ENCODE measurements around the gene SERAC1. TPM values are rescaled to one million over a fixed set of nuclear protein-coding genes. Genes with fewer than 3 reads are reported as not detected.
A peak's percentile ranks its signal among the peaks of the same experiment; 100 is the strongest.

SERAC1 gene
- total and polyA plus RNA-seq, 2 of the 4 experiments (the other 2 are of a cell fraction) = 7.7 to 15.6 TPM

- BruUV-seq (replicated peaks) = no TSS peak
- intact Hi-C loops (cut with micrococcal nuclease) (loop anchor here (1.0 to 5.0 kb wide), 3 partner anchors 89 to 315 kb away; no protein-coding TSS in a partner anchor), in situ Hi-C loops (cut with MboI; ENCODE audit: low sequenced_read_pairs) (loop anchor here (5.0 to 10.0 kb wide), 3 partner anchors 140 to 757 kb away; no protein-coding TSS in a partner anchor), dilution Hi-C loops (cut with HindIII; ENCODE audit: low sequenced_read_pairs, unreplicated experiment) (no loop called here)
- 0 out of 2 replicates have a peak overlapping the region, but pooled peaks have one; percentile 13 for H3K56ac ChIP-seq (ENCODE audit: extremely low read depth, insufficient read depth, low read length)
- peaks cover 52% of the 10 kb centered on the region for H3K36me3 ChIP-seq (ENCODE audit: control insufficient read depth, insufficient read depth, low read length)
- CTCF ChIA-PET = interaction anchor here (0.6 to 1.7 kb wide), 8 partner anchors 12 to 129 kb away, joined by 3 to 9 read pairs (median 3); no protein-coding TSS in a partner anchor
- H2BK20ac ChIP-seq (ENCODE audit: low read depth, low read length) = peak overlapping the region; percentile 98
- peak overlapping the region; percentile 96 for H3K14ac ChIP-seq (replicated peaks; ENCODE audit: low read depth, low read length)
- H4K20me1 ChIP-seq (ENCODE audit: insufficient read depth, low read length) = no peaks in the 10 kb centered on the region
- no peak overlapping the region for H3K18ac ChIP-seq (ENCODE audit: low read depth, low read length)
- POLR2A ChIA-PET (ENCODE audit: unreplicated experiment) = no interaction called here
- peak overlapping the region in 1 of 2 experiments; percentile 96; a peak in 3 of 4 replicates for H4K8ac ChIP-seq (ENCODE audit: low read depth in 2 of 2, low read length in 2 of 2)
- H3K79me1 ChIP-seq (ENCODE audit: low read depth in 1 of 2, low read length in 2 of 2) = peaks cover 10 to 57% of the 10 kb centered on the region in 2 experiments
- peak; percentile 76 for ATAC-seq (ENCODE audit: low read depth)
- peaks cover 17% of the 10 kb centered on the region for H3K4me1 ChIP-seq (ENCODE audit: control insufficient read depth, insufficient read depth, low read length)
- peak overlapping the region; percentile 98 for H3K4ac ChIP-seq (ENCODE audit: low read depth, low read length)
- H4K5ac ChIP-seq (ENCODE audit: low read depth, low read length) = 0 out of 2 replicates have a peak overlapping the region, but pooled peaks have one; percentile 15
- peak; percentile 76 for DNase-seq
- peak overlapping the region; percentile 67 for H2BK5ac ChIP-seq (ENCODE audit: low read depth, low read length, poor library complexity, severe bottlenecking)
- H3K9me1 ChIP-seq (ENCODE audit: insufficient read depth, low read length) = peaks cover 17% of the 10 kb centered on the region
- H2BK15ac ChIP-seq (ENCODE audit: low read depth, low read length) = peak overlapping the region; percentile 47; the same call in 1 of the 3 replicates
- no peaks in the 10 kb centered on the region for H3K27me3 ChIP-seq (ENCODE audit: control insufficient read depth, insufficient read depth, low read length)
- H4K91ac ChIP-seq (ENCODE audit: insufficient read depth, low read depth, low read length) = peak overlapping the region; percentile 76
- no peak overlapping the region for H3K9ac ChIP-seq (ENCODE audit: low read depth, low read length)
- no peaks in the 10 kb centered on the region for H3K9me3 ChIP-seq (ENCODE audit: control insufficient read depth, insufficient read depth, low read length)
- 0 out of 2 replicates have a peak, but pooled peaks have one; percentile 20 for TF ChIP-seq CEBPB (IDR thresholded peaks at IDR 0.05; ENCODE audit: low read depth, low read length)
- peak; percentile 84 for TF ChIP-seq CTCF (conservative IDR thresholded peaks at IDR 0.05; ENCODE audit: low read depth, low read length)
- peak; percentile 95 for TF ChIP-seq RAD21 (IDR thresholded peaks at IDR 0.05; ENCODE audit: low read length)
- TF ChIP-seq USF2 (IDR thresholded peaks at IDR 0.05; ENCODE audit: low read depth, low read length) = no peak
- TF ChIP-seq RCOR1 (IDR thresholded peaks at IDR 0.05; ENCODE audit: insufficient replicate concordance, low read length) = no peak
- TF ChIP-seq SMC3 (IDR thresholded peaks at IDR 0.05; ENCODE audit: low read depth, low read length) = peak; percentile 87
- peak; percentile 47; the same call in 1 of the 2 replicates for TF ChIP-seq POLR2A (IDR thresholded peaks at IDR 0.05; ENCODE audit: low read depth, low read length)
- H3K27ac ChIP-seq (ENCODE audit: insufficient read depth, low read length) = peak overlapping the region; percentile 30; the same call in 1 of the 2 replicates
- H2AK9ac ChIP-seq (replicated peaks; ENCODE audit: low read depth, low read length, poor library complexity) = peak overlapping the region; percentile 91
- H2BK120ac ChIP-seq (ENCODE audit: low read depth, low read length) = peak overlapping the region; percentile 97
- no peak overlapping the region for H3K4me3 ChIP-seq (ENCODE audit: insufficient read depth, low read depth, low read length)
- H3K4me2 ChIP-seq (ENCODE audit: low read depth, low read length) = no peak overlapping the region
- H2AFZ ChIP-seq (replicated peaks; ENCODE audit: low read length, poor library complexity) = peak overlapping the region; percentile 80
- peak overlapping the region; percentile 95 for H2AK5ac ChIP-seq (ENCODE audit: low read depth, low read length)
- 1% methylated on average over 12 of the region's 16 CpGs; no CpG with 5 or more reads in 1 of the 2 experiments for WGBS, 2 experiments (ENCODE audit: extremely low coverage in 2 of 2, insufficient read length in 1 of 2)
- H3K23ac ChIP-seq (ENCODE audit: low read depth, low read length) = peak overlapping the region; percentile 78
Observed at GRCh38 chr6:158072083-158072721, 95.9 kb downstream of the SERAC1 start.

All from IMR-90 (cell line).